GM23338 (cell line): ENCODE data around the gene NDUFA11. TPM values are rescaled to one million over a fixed set of nuclear protein-coding genes. Genes with fewer than 3 reads are reported as not detected.

Source experiments
- ATAC-seq: fragments of 200-7000 bp; cut with Tn5 transposase; 3 replicates; pipeline ENCODE4 v1.9.1; 2020
- DNase-seq: peaks from one replicate; pipeline ENCODE4 v3.0.0-alpha.2; 2015; ENCODE audit warnings: low spot score
- H2AFZ ChIP-seq: fragments of 200-600 bp; sonication (generic); 2 replicates; pipeline ENCODE4 v1.8.0; 2016; ENCODE audit warnings: antibody characterized with exemption, mild to moderate bottlenecking, moderate library complexity
- H3F3A ChIP-seq: fragments of 200-600 bp; sonication (generic); replicated peaks from 2 replicates; pipeline ENCODE4 v1.8.0; 2017; ENCODE audit warnings: antibody characterized with exemption, mixed run types, low read depth
- H3K27ac ChIP-seq: fragments of 200-600 bp; sonication (generic); 2 replicates; pipeline ENCODE4 v1.6.1; 2016; ENCODE audit warnings: low read depth
- H3K27me3 ChIP-seq: fragments of 200-600 bp; sonication (generic); 2 replicates; pipeline ENCODE4 v1.8.0; 2016; ENCODE audit warnings: mild to moderate bottlenecking, mixed run types, moderate library complexity; ENCODE audit not compliant: insufficient read depth
- H3K36me3 ChIP-seq: fragments of 200-600 bp; sonication (generic); 2 replicates; pipeline ENCODE4 v1.8.0; 2016; ENCODE audit warnings: mild to moderate bottlenecking; ENCODE audit not compliant: insufficient read depth
- H3K4me1 ChIP-seq: fragments of 200-600 bp; sonication (generic); 2 replicates; pipeline ENCODE4 v1.8.0; 2016; ENCODE audit warnings: mild to moderate bottlenecking, moderate library complexity; ENCODE audit not compliant: insufficient read depth
- H3K4me2 ChIP-seq: fragments of 200-600 bp; sonication (generic); 2 replicates; pipeline ENCODE4 v1.7.1; 2017; ENCODE audit warnings: mixed run types
- H3K4me3 ChIP-seq: fragments of 200-600 bp; sonication (generic); 2 replicates; pipeline ENCODE4 v1.6.1; 2016; ENCODE audit warnings: mixed run types
- H3K79me2 ChIP-seq: fragments of 200-600 bp; sonication (generic); replicated peaks from 2 replicates; pipeline ENCODE4 v1.8.0; 2017; ENCODE audit warnings: mild to moderate bottlenecking; ENCODE audit not compliant: insufficient read depth
- H3K9me2 ChIP-seq: fragments of 200-600 bp; sonication (generic); 2 replicates; pipeline ENCODE4 v1.8.0; 2017; ENCODE audit not compliant: insufficient read depth
- H4K20me1 ChIP-seq: fragments of 200-600 bp; sonication (generic); replicated peaks from 2 replicates; pipeline ENCODE4 v1.8.0; 2017; ENCODE audit warnings: mild to moderate bottlenecking; ENCODE audit not compliant: insufficient read depth
- H3K27ac Mint-ChIP-seq: 2 replicates; pipeline ENCODE4 v1.8.0; 2020; ENCODE audit warnings: inconsistent platforms, mild to moderate bottlenecking, moderate library complexity, mixed read lengths
- H3K27me3 Mint-ChIP-seq: 3 replicates; pipeline ENCODE4 v1.8.0; 2022; ENCODE audit warnings: low read depth, mild to moderate bottlenecking, moderate library complexity, mixed read lengths, inconsistent platforms; ENCODE audit not compliant: insufficient read depth, poor library complexity
- H3K36me3 Mint-ChIP-seq: 3 replicates; pipeline ENCODE4 v1.8.0; 2021; ENCODE audit warnings: low read depth, mild to moderate bottlenecking, inconsistent platforms, moderate library complexity, mixed read lengths
- H3K4me1 Mint-ChIP-seq: 3 replicates; pipeline ENCODE4 v1.8.0; 2020; ENCODE audit warnings: mild to moderate bottlenecking, inconsistent platforms, mixed read lengths
- H3K4me3 Mint-ChIP-seq: 3 replicates; pipeline ENCODE4 v1.8.0; 2021; ENCODE audit warnings: moderate library complexity, mild to moderate bottlenecking, inconsistent platforms, mixed read lengths
- H3K9me3 Mint-ChIP-seq: 3 replicates; pipeline ENCODE4 v1.8.0; 2020; ENCODE audit warnings: moderate library complexity, mild to moderate bottlenecking, inconsistent platforms, mixed read lengths
- CREB1 ChIP-seq: fragments of 250-450 bp; sonication (Bioruptor Pico); IDR thresholded peaks from 2 replicates; pipeline ENCODE4 v1.5.0; 2020; ENCODE audit warnings: low read depth, mild to moderate bottlenecking, moderate library complexity
- CTCF ChIP-seq, 2 experiments: fragments of 200-600 bp in 1 of 2; sonication (generic) in 1 of 2; conservative IDR thresholded peaks; 2 replicates each; pipeline versions ENCODE4 v1.5.1 to v1.6.1; 2016 to 2017; ENCODE audit warnings: antibody characterized with exemption in 2 of 2, low read depth in 2 of 2, mild to moderate bottlenecking in 2 of 2, moderate library complexity in 1 of 2
- ETS1 ChIP-seq: IDR thresholded peaks from 2 replicates; pipeline ENCODE4 v1.6.1; 2016; ENCODE audit warnings: antibody characterized with exemption
- EZH2 ChIP-seq: fragments of 200-600 bp; sonication (generic); IDR thresholded peaks from one replicate; pipeline ENCODE4 v1.8.0; 2017; ENCODE audit warnings: antibody characterized with exemption, mild to moderate bottlenecking, low read depth; ENCODE audit not compliant: unreplicated experiment
- EZH2phosphoT487 ChIP-seq: fragments of 200-600 bp; sonication (generic); IDR thresholded peaks from one replicate; pipeline ENCODE4 v1.8.1; 2018; ENCODE audit warnings: antibody characterized with exemption; ENCODE audit not compliant: unreplicated experiment
- JUNB ChIP-seq: IDR thresholded peaks from one replicate; pipeline ENCODE4 v1.6.1; 2016; ENCODE audit warnings: antibody characterized with exemption; ENCODE audit not compliant: unreplicated experiment
- NANOG ChIP-seq: IDR thresholded peaks from 2 replicates; pipeline ENCODE4 v1.6.1; 2016; ENCODE audit warnings: antibody characterized with exemption, borderline replicate concordance
- POLR2AphosphoS5 ChIP-seq: IDR thresholded peaks from 2 replicates; pipeline ENCODE4 v1.6.1; 2016; ENCODE audit warnings: antibody characterized with exemption, low read depth
- REST ChIP-seq: IDR thresholded peaks from one replicate; pipeline ENCODE4 v1.6.1; 2018; ENCODE audit warnings: antibody characterized with exemption; ENCODE audit not compliant: unreplicated experiment
- STAT1 ChIP-seq: IDR thresholded peaks from one replicate; pipeline ENCODE4 v1.6.1; 2016; ENCODE audit warnings: antibody characterized with exemption; ENCODE audit not compliant: unreplicated experiment
- ZNF114 ChIP-seq: fragments of 250-450 bp; sonication (Bioruptor Pico); IDR thresholded peaks from 2 replicates; pipeline ENCODE4 v1.5.0; 2020; ENCODE audit warnings: mild to moderate bottlenecking, moderate library complexity
- ZNF331 ChIP-seq: fragments of 250-450 bp; sonication (Bioruptor Pico); IDR thresholded peaks from 2 replicates; pipeline ENCODE4 v1.5.0; 2020; ENCODE audit warnings: low read depth, mild to moderate bottlenecking, moderate library complexity
- ZNF462 ChIP-seq: fragments of 250-450 bp; sonication (Bioruptor Pico); IDR thresholded peaks from 2 replicates; pipeline ENCODE4 v1.5.0; 2020; ENCODE audit warnings: mild to moderate bottlenecking, moderate library complexity
- polyA plus RNA-seq: library from polyadenylated mRNA; unstranded; fragments of >200 nt; fragmentation: Nextera tagmentation; extraction: Ambion mirVana; gene quantifications from 2 replicates; pipeline ENCODE4 v1.2.1, GENCODE V29; 2016
- total RNA-seq: library from RNA; depleted of rRNA; stranded (reverse); fragments of >200 nt; shearing (Covaris generic); gene quantifications from 2 replicates; pipeline ENCODE4 v1.2.3, GENCODE V29; 2014

The NDUFA11 gene
- total and polyA plus RNA-seq, 2 experiments from 2014 or later = 171 to 523 TPM

GRCh38 chr19:5925830-5926427, 22.3 kb upstream of the NDUFA11 start:
- peaks cover 26% of the 10 kb centered on the region for H3K36me3 ChIP-seq
- ATAC-seq = no peak
- TF ChIP-seq EZH2phosphoT487 (no peak), STAT1 (no peak), CREB1 (CRISPR knock-in tag) (no peak), ZNF114 (no peak), ETS1 (no peak), ZNF462 (no peak), POLR2AphosphoS5 (no peak), JUNB (no peak), CTCF (conservative IDR thresholded peaks at IDR 0.05; ENCODE audit: low read depth in 2 of 2) (no peak), NANOG (no peak), REST (no peak), EZH2 (no peak), ZNF331 (CRISPR knock-in tag) (no peak)

More at GRCh38 chr19:5925830-5926427, 22.3 kb upstream of the NDUFA11 start:
- Histone ChIP-seq H3K27ac (no peak overlapping the region), H3K79me2 (no peaks in the 10 kb centered on the region), H3K4me3 (no peak overlapping the region), H3K9me2 (no peaks in the 10 kb centered on the region), H3K4me2 (no peak overlapping the region), H2AFZ (no peak overlapping the region), H3K27me3 (no peaks in the 10 kb centered on the region), H3K4me1 (no peaks in the 10 kb centered on the region), H4K20me1 (no peaks in the 10 kb centered on the region; the same call in 1 of the 2 replicates), H3F3A (0 out of 2 replicates have a peak, but pooled peaks cover 3% of the 10 kb centered on the region)
- Mint-ChIP-seq H3K27me3 (peaks cover 9% of the 10 kb centered on the region), H3K4me3 (no peak overlapping the region), H3K9me3 (no peaks in the 10 kb centered on the region), H3K27ac (no peak overlapping the region), H3K36me3 (peaks cover 78% of the 10 kb centered on the region), H3K4me1 (no peaks in the 10 kb centered on the region)
- no peak for DNase-seq
